Brain microvascular endothelial cell (primary cell): Measurements from ENCODE around the gene CENPA.

Experiments
- DNase-seq: peaks from one replicate; pipeline ENCODE4 v3.0.0-alpha.2; 2020
- H3K27ac ChIP-seq: fragments of 250-450 bp; sonication (Bioruptor Pico); 2 replicates; pipeline ENCODE4 v1.5.1; 2020; ENCODE audit warnings: mild to moderate bottlenecking, moderate library complexity
- H3K27me3 ChIP-seq: fragments of 250-450 bp; sonication (Bioruptor Pico); replicated peaks from 2 replicates; pipeline ENCODE4 v1.5.1; 2020; ENCODE audit warnings: mild to moderate bottlenecking
- H3K36me3 ChIP-seq: fragments of 250-450 bp; sonication (Bioruptor Pico); replicated peaks from 2 replicates; pipeline ENCODE4 v1.5.1; 2020; ENCODE audit warnings: mild to moderate bottlenecking
- H3K4me3 ChIP-seq: 2 replicates; pipeline ENCODE4 v1.5.1; 2011; ENCODE audit warnings: low read depth, mild to moderate bottlenecking, control low read depth, low read length, moderate library complexity
- CTCF ChIP-seq: IDR thresholded peaks from 2 replicates; pipeline ENCODE4 v1.5.1; 2011; ENCODE audit warnings: low read depth, mild to moderate bottlenecking, moderate library complexity, low read length, control low read depth, inconsistent platforms; ENCODE audit errors: missing control alignments
- in situ Hi-C: cut with HindIII; loops from 2 replicates; pipeline ENCODE4 v1.10.0; 2017; ENCODE audit warnings: low sequenced_read_pairs, low pct_ligation_motif_present

The CENPA gene

GRCh38 chr2:26770986-26771586 lies 14.8 kb upstream of the CENPA start:
- no peak overlapping the region for H3K27ac ChIP-seq
- peaks cover 21% of the 10 kb centered on the region for H3K36me3 ChIP-seq
- H3K4me3 ChIP-seq: no peak overlapping the region
- peak; percentile 60 for TF ChIP-seq CTCF
- no peaks in the 10 kb centered on the region for H3K27me3 ChIP-seq
- in situ Hi-C loops: loop anchor here (25.0 kb wide), 1 partner anchor 184 kb away; no protein-coding TSS in a partner anchor
- peak; percentile 41 for DNase-seq

- Histone ChIP-seq H3K27me3 (no peaks in the 10 kb centered on the region), H3K36me3 (peaks cover 32% of the 10 kb centered on the region), H3K4me3 (no peak overlapping the region), H3K27ac (no peak overlapping the region)
- in situ Hi-C loops: loop anchor here (25.0 kb wide), 1 partner anchor 185 kb away; no protein-coding TSS in a partner anchor
- peak; percentile 23 for DNase-seq
- no peak for TF ChIP-seq CTCF
These were observed 13.5 kb upstream of the CENPA start for GRCh38 chr2:26772064-26773001.

GRCh38 chr2:26776195-26776800 lies 9.6 kb upstream of the CENPA start:
- no peak for TF ChIP-seq CTCF
- peaks cover 54% of the 10 kb centered on the region for H3K36me3 ChIP-seq

GRCh38 chr2:26778098-26778497 lies 7.8 kb upstream of the CENPA start:
- no peak for DNase-seq
- no peak for TF ChIP-seq CTCF
- H3K27ac ChIP-seq: no peak overlapping the region
- H3K27me3 ChIP-seq: no peaks in the 10 kb centered on the region
- in situ Hi-C loops: no loop called here
- peaks cover 57% of the 10 kb centered on the region for H3K36me3 ChIP-seq
- H3K4me3 ChIP-seq: no peak overlapping the region

More at GRCh38 chr2:26776195-26776800, 9.6 kb upstream of the CENPA start:
- Histone ChIP-seq H3K27me3 (no peaks in the 10 kb centered on the region), H3K27ac (no peak overlapping the region), H3K4me3 (no peak overlapping the region)
- in situ Hi-C loops: no loop called here
- DNase-seq: no peak

GRCh38 chr2:26778507-26778906 lies 7.3 kb upstream of the CENPA start:
- Histone ChIP-seq H3K27me3 (no peaks in the 10 kb centered on the region), H3K36me3 (peaks cover 57% of the 10 kb centered on the region), H3K27ac (no peak overlapping the region), H3K4me3 (no peak overlapping the region)
- in situ Hi-C loops: no loop called here
- DNase-seq: no peak
- TF ChIP-seq CTCF: no peak
